Amygdala (tissue), 56 donors: ENCODE results near the gene ATXN8OS.
A peak's percentile ranks its signal among the peaks of the same experiment; 100 is the strongest.
"Not testable (repeated sequence)": the region's sequence is repeated elsewhere in the genome, so short reads cannot be mapped to it uniquely, and the experiment has no call there.

Experiments
- DNase-seq, 56 donors: peaks; one replicate each; lab custom pipeline; 2025; lab: John Stamatoyannopoulos, UW

The ATXN8OS gene

GRCh38 chr13:70107498-70108281 lies at the start of gene ATXN8OS:
Gene ATXN8OS (plus strand): TSS chr13:70107826.
- DNase-seq, result peak in 7 of 56 donors; percentile 1 to 17 (median 7)

- DNase-seq, result peak in 6 of 56 donors; percentile 0 to 17 (median 1)
Measured at GRCh38 chr13:70080012-70080411, 27.6 kb upstream of the ATXN8OS start.

DNA sequence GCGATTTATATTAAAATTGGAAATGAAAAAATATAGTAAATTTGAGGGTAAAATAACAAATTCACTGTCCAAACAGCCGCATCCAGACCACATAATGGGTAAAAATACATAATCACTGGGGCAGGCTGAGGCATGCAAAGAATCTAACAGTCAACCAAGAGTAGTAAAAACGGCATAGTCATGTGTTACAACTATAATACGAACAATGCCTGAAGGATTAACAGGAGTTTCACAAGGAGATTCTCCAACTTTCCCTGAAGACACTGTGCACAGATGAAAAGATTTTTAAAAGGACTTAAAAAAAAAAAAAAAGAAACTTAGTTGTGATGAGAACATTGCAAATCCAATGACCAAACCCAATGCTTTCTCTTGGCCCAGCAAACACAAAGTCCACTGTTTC lies 20.4 kb upstream of the ATXN8OS start:
- DNase-seq, result no peak

GRCh38 chr13:70088926-70089325 lies 18.7 kb upstream of the ATXN8OS start:
- no peak for DNase-seq

- DNase-seq, result no peak
Measured at GRCh38 chr13:70090036-70090723, 17.4 kb upstream of the ATXN8OS start.

GRCh38 chr13:70098669-70099068 lies 9.0 kb upstream of the ATXN8OS start:
- no peak for DNase-seq

DNA sequence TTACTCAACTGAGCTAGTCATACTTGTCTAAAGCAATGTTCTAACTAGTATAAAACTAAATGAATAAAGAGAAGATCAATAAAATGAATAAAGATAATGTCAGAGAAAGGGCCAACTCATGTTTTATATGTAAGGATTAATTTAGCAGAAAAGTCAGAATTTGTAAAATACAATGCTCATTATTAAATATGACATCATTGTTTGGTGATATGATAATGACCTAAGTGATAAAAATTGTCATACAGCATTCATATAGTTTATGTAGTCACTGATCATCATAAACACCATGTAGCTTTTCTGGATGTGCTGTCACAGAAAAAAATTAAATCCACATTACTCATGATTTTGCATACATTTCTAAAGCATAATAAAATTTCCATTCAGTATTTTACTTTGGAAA lies 3.1 kb upstream of the ATXN8OS start:
- no peak for DNase-seq

DNA sequence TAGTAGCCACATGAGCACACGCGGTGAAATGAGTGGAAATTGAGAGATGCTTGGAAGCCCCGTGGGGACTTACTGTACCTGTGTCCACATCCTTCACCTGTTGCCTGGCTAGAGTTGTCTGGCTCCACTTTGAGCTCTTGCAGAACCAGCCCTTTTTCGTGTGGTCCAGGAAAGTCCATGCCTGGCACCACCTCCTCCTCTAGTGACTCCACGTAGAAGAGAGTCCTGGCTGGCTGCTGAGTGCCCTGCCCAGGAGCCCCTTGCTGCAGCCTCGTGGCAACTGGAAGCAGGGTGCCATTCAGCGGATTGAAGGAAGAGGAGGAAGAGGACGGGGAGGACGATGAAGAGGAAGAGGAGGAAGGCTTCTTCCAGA lies 515 bp upstream of the ATXN8OS start:
- peak in 4 of 56 donors; percentile 0 to 17 (median 4) for DNase-seq

DNA sequence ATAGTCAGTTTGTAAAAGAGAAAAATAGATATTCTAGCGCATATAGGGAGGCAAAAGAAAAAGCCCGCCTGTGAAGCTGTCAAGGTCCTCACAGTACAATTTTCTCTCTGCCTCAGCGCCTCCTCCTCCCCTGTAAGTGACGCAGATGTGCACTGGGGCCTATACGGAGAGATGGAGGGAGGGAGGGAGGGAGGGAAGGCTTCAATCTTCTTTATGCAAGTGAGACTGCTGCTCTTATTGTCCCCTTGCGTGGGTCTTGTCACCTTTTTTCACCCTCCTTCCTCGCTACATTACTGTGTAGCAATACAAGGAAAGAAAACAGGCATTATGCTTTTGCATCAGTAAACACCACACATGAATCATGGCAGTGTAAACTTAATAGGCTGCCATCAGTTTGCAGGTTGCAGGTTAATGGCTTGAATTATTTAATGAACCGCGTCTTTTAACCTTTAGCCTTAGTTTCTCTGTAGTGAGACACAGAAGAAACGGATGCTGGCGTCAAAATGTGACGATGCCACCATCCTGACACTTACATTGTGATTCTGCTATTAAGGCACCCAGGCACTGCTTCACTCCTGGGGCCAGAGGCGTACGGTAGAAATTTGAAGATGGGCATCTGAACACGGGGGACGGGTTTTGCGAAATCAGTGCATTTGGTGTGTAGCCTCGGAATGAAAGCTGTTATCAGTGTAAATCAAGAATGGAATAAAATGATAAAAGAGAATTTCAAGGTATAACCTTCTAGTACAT lies 905 bp downstream of the ATXN8OS start, which contains the start of gene KLHL1:
KLHL1 (minus strand) TSS at position 97 of the 750 bp plus-strand sequence. CDS start 753 bp downstream, outside the sequence.
- DNase-seq, result peak in 7 of 56 donors; percentile 0 to 14 (median 4)

- DNase-seq, result no peak
Measured at GRCh38 chr13:70117338-70117905, 9.8 kb downstream of the ATXN8OS start.

DNA sequence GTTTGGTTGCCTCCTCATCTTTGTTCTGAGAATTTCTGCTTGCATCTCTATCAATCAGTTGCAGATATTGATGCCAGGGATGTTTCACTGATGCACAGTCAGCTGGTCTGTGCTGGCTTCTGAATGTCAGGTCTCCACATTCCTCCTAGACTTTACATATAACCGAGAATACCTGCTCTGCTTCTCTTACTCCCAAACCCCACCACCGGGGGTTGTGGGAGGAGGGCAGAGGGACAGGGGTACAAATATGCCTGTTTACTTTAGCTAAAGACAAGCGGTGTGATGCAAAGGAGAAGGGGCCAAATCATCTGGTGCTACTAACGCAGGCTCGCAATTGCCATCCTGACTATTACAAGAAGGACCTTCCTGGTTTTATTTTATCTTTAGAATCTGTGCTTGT lies 18.1 kb downstream of the ATXN8OS start:
- DNase-seq, result no peak

DNA sequence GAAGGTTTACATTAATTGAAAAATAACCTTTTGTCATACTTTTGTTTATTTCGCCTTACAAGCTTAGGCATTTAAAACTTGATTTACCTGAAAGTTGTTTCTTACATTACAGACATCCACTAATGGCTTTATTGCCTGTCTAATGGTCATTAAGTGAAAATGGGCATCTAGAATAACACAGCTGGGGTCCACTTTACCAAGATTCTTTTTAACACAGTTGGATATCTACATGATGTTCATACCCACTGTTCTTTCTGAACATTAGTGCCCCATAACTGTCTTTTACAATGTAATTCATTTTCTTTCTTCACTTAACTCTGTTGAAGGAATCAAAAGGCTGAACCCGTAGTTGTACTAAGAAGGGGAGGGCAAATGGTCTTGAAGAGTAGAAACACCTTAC lies 20.5 kb downstream of the ATXN8OS start:
- no peak for DNase-seq

- DNase-seq, result not testable (repeated sequence)
Measured at GRCh38 chr13:70142658-70143057, 35.0 kb downstream of the ATXN8OS start.

DNA sequence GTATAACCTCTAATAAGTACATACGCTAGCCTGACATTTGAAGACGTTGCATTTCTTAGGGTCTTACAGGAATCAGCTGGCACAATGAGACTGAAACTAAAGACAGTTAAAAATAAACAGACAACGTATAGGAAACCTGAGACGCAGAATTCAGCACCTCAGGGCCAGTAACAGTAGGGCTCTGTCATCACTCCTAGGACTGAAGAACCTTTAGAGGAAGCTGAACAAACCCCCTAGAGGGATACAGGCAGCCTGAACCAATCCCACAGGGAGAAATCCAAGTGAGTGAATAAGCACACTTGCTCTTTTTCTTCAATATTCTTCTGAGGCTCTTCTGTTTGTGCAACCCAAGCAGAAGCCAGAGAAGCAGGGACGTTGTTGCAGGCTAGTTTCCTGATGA lies 54.5 kb downstream of the ATXN8OS start:
- DNase-seq, result no peak

GRCh38 chr13:70170689-70171088 lies 63.1 kb downstream of the ATXN8OS start:
- no peak for DNase-seq

GRCh38 chr13:70171151-70171550 lies 63.5 kb downstream of the ATXN8OS start:
- DNase-seq, result no peak

GRCh38 chr13:70172946-70173597 lies 65.4 kb downstream of the ATXN8OS start:
- no peak for DNase-seq

DNA sequence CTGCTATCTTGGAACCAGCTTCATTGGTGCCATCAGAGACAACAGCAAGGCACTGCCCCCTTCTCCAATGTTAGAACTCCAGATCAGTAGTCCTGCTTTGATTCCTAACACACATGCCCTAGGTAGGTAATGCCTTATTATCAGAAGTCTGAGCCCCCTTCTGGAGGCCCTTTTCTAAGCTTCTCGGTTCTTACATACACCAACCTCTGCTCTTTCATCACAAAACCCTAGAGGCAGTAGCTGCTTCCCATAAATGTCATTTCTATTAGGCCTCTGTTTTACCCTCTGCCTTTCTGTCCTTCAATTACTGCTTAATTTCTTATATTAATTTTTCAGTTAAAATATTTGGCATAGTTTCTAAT lies 66.0 kb downstream of the ATXN8OS start:
- no peak for DNase-seq

GRCh38 chr13:70178346-70178745 lies 70.7 kb downstream of the ATXN8OS start:
- DNase-seq, result no peak
